ENCODE measurements around the gene EMC9.

Gene EMC9

GRCh38 chr14:24149302-24149969, 8.0 kb upstream of the EMC9 start:
- no peak for DNase-seq (ENCODE audit: low read depth)

DNA sequence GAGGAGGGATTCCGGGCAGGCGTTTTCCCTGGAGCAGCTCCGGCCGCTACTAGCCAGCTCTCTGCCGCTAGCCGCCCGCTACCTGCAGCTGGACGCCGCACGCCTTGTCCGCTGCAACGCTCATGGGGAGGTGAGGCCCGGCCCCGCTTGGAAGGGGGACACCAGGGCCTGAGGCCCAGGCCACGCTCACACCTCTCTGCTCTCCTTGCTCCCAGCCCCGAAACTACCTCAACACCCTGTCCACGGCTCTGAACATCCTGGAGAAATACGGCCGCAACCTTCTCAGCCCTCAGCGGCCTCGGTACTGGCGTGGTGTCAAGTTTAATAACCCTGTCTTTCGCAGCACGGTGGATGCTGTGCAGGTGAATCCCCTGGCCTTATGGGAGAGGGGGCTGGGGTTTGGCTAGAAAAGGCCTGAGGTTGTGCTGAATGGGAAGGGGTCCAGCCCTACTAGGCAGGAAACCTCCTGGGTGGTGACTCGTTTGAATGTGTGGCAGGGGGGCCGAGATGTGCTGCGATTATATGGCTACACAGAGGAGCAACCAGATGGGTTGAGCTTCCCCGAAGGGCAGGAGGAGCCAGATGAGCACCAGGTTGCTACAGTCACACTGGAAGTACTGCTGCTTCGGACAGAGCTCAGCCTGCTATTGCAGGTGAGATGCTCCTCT, 6.5 kb upstream of the EMC9 start:
- no peak for DNase-seq (ENCODE audit: low read depth)

DNA sequence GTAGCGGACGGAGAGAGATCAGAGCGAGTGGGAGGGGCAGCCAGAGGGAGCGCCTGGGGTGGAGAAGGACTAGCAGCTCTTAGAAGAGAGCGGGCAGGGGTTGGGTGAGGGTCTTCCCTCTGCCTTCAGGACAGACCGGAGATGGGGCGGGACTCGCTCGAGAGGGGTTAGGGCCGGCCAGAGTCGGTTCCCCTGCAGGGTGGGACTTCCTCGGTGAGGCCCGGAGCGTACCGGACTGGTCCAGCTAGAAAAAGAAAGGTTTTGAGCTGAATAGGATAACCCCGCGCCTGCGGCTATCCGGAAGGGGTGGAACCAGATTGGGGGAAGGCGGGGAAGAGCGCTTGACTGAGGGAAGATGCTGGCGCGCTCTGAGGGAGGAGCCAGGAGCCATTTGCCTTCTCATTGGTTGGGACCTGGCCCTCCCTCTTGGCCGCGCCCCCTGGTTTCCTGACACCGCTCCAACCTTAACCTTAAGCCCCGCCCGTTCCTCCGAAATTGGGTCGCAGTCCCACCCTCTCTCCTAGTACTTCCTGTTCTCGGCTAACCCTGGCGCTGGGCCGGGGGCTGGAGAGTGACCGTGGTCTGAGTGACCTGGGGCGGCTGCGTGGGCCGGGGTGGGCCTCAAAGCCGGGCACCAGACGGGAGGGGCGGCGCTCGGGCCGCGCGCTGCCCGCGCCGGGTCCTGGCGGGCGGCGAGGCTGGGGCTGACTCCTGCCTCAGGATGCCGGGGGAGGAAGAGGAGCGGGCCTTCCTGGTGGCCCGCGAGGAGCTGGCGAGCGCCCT, 5.8 kb upstream of the EMC9 start, which contains the start of gene RNF31:
Gene RNF31 (plus strand): TSS at position 521 of the 783 bp plus-strand sequence. CDS start 201 bp downstream, at position 722.
- peak; percentile 97 for DNase-seq (ENCODE audit: low read depth)

DNA sequence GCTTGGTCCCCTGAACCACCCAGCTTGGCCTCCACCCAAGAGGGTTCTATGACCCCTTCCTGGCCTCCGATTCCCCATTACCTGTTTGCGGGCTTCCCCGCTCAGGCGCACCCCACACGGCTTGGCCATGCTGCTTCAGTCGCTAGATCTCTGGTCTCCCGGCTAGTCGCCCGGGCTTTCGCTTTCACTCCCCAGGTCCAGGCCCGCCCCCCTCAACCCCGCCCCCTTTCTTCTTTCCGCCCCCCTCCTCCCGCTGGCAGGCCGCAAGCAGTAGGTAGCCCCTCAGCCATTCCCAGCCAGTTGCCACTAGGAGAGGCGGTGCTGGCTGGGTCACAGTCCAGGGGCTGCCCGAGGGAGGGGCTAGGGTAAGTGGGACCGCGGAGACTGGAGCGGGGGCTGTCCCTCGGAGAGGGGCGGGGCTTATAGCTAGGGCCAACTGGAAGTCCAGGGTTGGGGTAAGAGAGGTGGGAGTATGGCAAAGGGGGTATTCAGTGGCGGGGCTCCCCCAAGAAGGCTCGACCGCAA, 5.1 kb upstream of the EMC9 start, which contains the start of gene PSME2:
Gene PSME2 (minus strand): TSS at position 158 of the 525 bp plus-strand sequence. CDS start 29 bp downstream, at position 129.
- peak; percentile 87 for DNase-seq (ENCODE audit: low read depth)

- DNase-seq (ENCODE audit: low read depth): no peak
Observed at GRCh38 chr14:24145690-24146452, 4.5 kb upstream of the EMC9 start.

GRCh38 chr14:24145219-24145618, 3.8 kb upstream of the EMC9 start:
- no peak for DNase-seq (ENCODE audit: low read depth)

- DNase-seq (ENCODE audit: low read depth): no peak
Observed at GRCh38 chr14:24144451-24144850, 3.1 kb upstream of the EMC9 start.

GRCh38 chr14:24143511-24143910, 2.1 kb upstream of the EMC9 start:
- no peak for DNase-seq (ENCODE audit: low read depth)

DNA sequence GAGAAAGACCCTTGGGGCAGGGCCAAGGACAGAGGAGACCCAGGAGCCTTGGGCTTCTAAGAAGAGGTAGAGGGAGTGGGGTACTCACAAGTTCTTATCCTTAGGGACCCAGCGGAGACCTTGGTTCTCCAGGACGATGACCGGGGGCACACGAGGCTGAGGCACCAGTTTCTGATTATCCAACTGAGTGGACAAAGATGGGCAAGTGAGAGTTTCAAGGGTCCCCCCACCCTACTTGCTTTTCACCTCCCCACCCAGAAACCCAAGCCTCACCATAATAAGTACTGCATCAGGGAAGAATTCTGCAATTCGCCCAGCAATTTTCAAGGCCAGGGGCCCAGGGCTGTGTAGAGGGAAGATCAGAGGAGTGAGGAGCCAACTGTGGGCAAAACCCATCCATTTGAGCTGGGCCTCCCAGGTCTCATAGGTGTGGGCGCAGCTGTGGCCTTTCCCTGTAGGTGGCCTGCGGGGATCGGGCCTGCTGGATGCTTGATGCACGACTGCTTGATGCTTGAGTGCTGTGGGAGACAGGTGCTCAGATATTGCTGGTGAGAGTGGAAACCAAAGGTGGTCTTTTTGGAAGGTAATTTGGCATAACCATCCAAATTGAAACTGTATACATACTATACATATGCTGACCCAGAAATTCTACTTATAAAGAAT, 2.0 kb downstream of the EMC9 start:
- no peak for DNase-seq (ENCODE audit: low read depth)

DNA sequence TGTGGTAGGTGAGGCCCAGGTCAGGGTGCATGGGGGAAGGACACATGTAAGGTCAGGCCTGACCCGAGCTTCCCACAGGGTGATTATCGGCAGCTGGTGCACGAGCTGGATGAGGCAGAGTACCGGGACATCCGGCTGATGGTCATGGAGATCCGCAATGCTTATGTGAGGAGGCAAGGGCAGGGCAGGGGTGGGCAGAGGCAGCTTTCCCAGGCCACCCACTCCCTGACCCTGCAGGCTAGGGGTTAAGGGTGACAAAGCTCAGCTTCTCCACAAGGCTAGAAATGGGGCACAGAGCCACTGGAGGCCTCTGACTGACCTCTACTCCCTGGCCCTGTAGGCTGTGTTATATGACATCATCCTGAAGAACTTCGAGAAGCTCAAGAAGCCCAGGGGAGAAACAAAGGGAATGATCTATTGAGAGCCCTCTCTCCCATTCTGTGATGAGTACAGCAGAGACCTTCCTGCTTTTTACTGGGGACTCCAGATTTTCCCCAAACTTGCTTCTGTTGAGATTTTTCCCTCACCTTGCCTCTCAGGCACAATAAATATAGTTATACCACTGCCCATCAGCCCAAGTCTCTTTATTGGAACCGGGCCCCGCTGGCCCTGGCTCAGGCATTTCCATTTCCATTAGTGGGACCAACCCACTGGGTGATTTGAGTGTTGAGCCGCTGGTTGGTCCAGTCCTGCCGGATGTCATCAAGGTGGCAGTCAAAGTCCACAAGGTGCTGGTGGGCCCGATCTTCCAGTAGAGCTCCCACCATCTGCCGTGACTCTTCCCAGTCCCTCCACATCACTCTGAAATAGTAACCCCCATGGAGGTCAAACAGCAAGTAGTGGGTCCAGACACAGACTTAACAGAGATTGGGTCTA, 2.8 kb downstream of the EMC9 start:
- no peak for DNase-seq (ENCODE audit: low read depth)

- DNase-seq (ENCODE audit: low read depth): no peak
Observed at GRCh38 chr14:24137529-24138395, 3.6 kb downstream of the EMC9 start.

GRCh38 chr14:24136684-24137528, 4.5 kb downstream of the EMC9 start:
- DNase-seq (ENCODE audit: low read depth): no peak

DNA sequence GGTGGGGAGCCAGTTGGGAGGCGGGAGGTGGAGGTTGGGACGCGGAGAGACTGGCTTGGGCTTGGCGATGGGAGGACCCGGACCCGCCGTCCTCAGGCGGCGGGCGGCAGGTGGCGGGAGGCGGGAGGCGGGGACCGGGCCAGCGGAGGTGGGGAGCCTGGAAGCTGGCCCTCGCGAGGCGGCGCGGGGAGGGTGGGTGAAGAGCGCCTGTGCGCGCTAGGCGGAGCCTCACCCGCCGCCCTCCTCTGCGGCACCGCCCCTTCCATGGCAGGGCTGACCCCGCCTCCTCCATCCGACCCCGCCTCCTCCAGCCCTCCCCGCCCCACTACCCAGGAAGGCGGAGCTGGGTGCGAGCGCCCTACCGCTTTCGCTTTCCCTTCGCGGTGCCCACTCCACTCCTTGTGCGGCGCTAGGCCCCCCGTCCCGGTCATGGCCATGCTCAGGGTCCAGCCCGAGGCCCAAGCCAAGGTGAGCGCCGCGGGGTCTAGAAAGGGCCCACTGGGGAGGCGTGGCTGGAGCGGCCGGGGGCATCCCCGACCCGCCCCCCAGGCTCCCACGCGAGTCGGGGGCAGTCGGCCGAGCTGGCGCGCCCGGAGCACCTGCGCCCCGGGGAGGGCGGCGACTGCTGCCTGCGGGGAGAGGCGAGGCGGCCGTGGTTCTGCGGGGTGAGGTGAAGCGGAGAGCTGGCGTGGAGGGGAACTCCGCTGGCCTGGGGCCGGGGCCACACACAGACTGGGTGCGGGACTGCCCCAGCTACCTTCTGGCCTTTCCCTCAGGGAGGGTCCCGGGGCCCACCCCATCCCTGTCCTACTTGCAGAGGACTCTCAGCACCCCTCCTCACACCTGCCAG, 5.3 kb downstream of the EMC9 start, which contains the start of gene PSME1:
Gene PSME1 (plus strand): TSS at position 361 of the 850 bp plus-strand sequence. CDS start 69 bp downstream, at position 430.
- DNase-seq (ENCODE audit: low read depth): peak; percentile 85

DNA sequence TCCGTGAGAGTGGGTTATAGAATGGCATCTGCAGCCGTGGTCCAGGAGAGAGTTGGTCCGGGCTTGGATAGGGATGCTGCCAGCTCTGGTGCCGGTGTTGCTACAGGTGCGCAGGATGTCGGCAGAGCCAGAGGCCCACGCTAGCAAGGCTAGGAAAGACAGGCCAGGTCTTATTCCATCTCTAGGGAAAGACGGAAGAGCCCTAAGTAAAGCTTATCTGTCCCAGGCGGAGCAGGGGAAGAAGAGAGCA, 5.9 kb downstream of the EMC9 start:
- no peak for DNase-seq (ENCODE audit: low read depth)

GRCh38 chr14:24133735-24134134, 7.7 kb downstream of the EMC9 start:
- DNase-seq (ENCODE audit: low read depth): no peak

GRCh38 chr14:24132976-24133375, 8.4 kb downstream of the EMC9 start:
- DNase-seq (ENCODE audit: low read depth): no peak

GRCh38 chr14:24132061-24132685, 9.2 kb downstream of the EMC9 start:
- DNase-seq (ENCODE audit: low read depth): no peak
